GM21367 (cell line): ENCODE measurements around the gene PRR36.
"Not testable (repeated sequence)": the region's sequence is repeated elsewhere in the genome, so short reads cannot be mapped to it uniquely, and the experiment has no call there.

Experiments
- ATAC-seq: cut with Tn5 transposase; IDR thresholded peaks from one replicate; pipeline ENCODE4 v1.9.1; 2021; ENCODE audit not compliant: unreplicated experiment

PRR36 gene

GRCh38 chr19:7874076-7874896 is at the start of gene PRR36:
Gene PRR36 (minus strand): TSS chr19:7874390. CDS start chr19:7873689, 701 bp downstream.
- no peak for ATAC-seq

GRCh38 chr19:7923295-7924191 is 49.4 kb upstream of the PRR36 start:
- ATAC-seq: no peak

DNA sequence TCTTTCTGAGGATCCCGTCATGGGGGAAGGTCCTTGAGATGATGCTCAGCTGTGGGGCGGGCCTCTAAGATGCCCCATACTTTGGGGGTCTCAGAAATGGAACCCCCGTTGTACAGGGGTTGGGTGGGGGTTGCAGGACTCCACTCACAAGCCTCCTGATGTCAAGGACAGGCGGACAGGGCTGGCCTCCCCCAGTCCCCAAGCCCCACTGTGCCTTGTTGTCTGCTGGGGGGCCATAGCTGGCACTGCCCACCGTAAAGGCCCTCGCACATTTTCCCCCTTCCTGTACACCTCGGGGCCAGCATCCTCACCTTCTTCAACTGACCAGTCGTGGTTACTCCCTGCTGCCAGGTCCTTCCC is 48.6 kb upstream of the PRR36 start:
- no peak for ATAC-seq

- ATAC-seq: no peak
Observed at GRCh38 chr19:7921967-7922835, 48.0 kb upstream of the PRR36 start.

GRCh38 chr19:7921302-7921966 is 47.2 kb upstream of the PRR36 start:
- no peak for ATAC-seq

- peak; percentile 24 for ATAC-seq
Observed at GRCh38 chr19:7920519-7921301, 46.5 kb upstream of the PRR36 start.

GRCh38 chr19:7919610-7920518 is 45.7 kb upstream of the PRR36 start, which contains the start of gene SNAPC2:
Gene SNAPC2 (plus strand): TSS chr19:7920338. CDS start chr19:7920367, 29 bp downstream.
- ATAC-seq: peak; percentile 34

GRCh38 chr19:7918615-7919421 is 44.6 kb upstream of the PRR36 start:
- no peak for ATAC-seq

- not testable (repeated sequence) for ATAC-seq
Observed at GRCh38 chr19:7918062-7918614, 43.9 kb upstream of the PRR36 start.

GRCh38 chr19:7917267-7918061 is 43.3 kb upstream of the PRR36 start:
- ATAC-seq: no peak

DNA sequence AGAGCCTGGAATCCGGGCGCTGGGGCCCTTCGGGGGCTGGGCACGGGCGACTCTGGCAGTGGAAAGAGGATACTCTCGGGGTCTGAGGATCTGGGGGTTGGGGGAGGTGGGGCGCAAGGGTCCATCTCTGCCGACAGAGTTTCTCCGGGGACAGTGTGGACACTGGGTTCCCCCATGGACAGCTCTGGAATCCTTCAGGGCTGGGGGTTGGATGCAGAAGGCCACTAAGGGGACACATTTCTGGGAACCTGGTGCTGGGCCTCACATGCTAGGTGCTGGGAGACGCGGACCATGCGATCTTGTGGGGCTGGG is 42.7 kb upstream of the PRR36 start:
- no peak for ATAC-seq

DNA sequence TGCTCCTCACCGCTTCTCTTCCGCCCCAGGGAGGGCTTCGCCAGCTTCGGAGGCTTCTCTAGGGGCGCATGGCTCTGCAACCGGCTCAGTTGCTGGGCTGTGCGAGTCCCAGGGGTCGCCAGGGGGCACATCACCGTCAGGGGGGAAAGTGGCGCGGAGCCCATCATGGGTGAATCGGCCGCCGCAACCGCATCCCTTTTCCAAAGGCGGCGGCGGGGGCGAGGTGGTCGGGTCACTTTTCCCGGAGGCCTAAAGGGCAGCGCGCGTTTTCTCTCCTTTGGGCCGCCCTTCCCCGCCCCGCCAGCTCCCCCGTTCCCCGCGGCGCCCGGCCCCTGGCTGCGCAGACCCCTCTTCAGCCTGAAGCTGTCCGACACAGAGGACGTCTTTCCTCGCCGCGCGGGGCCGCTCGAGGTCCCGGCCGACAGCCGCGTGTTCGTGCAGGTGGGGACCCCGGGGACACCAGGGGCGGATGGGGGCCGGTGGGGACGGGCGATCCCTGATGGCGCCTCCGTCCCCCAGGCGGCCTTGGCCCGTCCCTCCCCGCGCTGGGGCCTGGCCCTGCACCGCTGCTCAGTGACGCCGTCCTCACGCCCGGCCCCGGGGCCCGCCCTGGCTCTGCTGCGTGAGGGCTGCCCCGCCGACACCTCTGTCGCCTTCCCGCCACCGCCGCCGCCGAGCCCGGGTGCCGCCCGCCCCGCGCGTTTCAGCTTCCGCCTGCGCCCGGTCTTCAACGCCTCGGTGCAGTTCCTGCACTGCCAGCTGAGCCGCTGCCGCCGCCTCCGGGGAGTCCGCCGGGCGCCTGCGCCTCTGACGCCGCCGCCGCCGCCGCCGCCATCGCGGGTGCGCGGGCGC is 42.1 kb upstream of the PRR36 start:
- no peak for ATAC-seq

- ATAC-seq: no peak
Observed at GRCh38 chr19:7915250-7916102, 41.3 kb upstream of the PRR36 start.

- ATAC-seq: no peak
Observed at GRCh38 chr19:7914598-7915045, 40.4 kb upstream of the PRR36 start, which contains the start of gene TGFBR3L. Gene TGFBR3L (plus strand): TSS chr19:7914830.

- ATAC-seq: no peak
Observed at GRCh38 chr19:7914099-7914498, 39.9 kb upstream of the PRR36 start.
